GM19351 (cell line): ENCODE measurements around the gene ZC3H4.
A peak's percentile ranks its signal among the peaks of the same experiment; 100 is the strongest.
"Not testable (repeated sequence)": the region's sequence is repeated elsewhere in the genome, so short reads cannot be mapped to it uniquely, and the experiment has no call there.

Source experiments
- ATAC-seq: cut with Tn5 transposase; IDR thresholded peaks from one replicate; pipeline ENCODE4 v1.9.1; 2021; ENCODE audit warnings: mild to moderate bottlenecking, moderate library complexity; ENCODE audit not compliant: unreplicated experiment

ZC3H4 gene

DNA sequence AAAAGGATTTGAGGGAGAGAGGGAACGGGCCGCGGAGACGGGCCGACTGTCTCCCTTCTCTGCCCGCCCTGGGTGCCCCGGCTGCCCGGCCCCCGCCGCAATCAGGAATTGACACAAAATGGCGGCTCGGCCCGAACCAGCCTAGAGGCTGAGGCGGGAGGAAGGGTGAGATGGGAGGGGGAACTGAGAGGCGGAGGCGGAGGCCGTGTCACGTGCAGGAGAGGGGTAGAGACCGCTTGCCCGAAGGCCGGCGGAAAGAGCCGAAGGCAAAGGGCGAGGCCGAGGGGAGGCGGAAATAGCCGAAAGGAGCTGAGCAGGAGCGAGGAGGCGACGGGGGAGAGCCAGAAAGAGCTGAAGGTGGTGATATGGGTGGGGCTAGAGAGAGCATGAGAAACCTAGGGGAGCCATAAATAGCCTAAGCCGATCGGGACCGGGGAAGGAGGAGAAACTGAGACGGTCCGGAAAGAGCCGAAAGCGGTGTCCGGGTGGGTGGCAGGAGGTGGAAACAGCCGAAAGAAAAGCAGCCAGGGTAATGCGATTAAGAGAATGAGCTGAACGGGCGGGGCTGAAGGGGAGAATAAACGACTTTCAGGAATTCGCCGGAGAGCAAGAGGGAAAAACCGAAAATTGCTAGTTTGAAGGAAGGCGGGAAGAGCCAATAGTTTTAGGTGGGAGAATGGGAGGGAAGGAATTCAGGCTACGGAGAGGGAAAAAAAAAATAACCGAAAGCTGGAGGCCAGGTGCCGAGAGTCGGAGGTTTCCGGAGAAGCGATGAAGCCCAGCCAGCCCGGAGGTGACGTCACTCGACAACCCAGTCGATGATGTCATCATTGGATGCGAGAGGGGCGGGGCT is at the start of gene ZC3H4:
TSS of gene ZC3H4 (minus strand) at position 780 of the 853 bp plus-strand sequence. CDS start 1,192 bp downstream, outside the sequence.
- ATAC-seq, result peak; percentile 82

DNA sequence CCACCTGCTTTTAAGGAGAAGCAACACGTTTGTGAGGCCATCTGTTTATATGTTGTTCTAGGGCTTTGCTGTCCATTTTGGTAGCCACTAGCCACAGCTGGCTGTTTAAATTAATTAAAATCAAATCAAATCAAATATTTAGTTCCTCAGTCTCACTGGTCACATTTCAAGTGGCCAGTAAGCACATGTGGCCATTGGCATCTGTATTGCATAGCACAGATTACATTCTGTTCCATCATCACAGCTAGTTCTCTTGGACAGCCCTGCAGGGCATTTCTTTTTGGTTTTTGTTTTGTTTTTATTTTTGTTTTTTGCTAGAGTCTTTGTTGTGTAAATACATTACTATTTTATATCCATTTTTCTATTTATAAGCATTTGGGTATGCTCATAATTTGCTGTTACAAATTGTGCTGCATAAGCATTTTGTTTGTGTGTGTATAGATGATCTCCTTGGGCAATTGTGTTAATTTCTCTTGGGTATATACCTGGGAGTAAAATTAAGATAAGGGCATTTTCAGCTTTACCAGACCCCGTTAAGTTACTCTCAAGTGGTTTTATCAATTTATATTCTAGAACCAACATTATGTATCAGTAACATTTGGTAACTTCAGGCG is 48.4 kb upstream of the ZC3H4 start:
- ATAC-seq, result no peak

DNA sequence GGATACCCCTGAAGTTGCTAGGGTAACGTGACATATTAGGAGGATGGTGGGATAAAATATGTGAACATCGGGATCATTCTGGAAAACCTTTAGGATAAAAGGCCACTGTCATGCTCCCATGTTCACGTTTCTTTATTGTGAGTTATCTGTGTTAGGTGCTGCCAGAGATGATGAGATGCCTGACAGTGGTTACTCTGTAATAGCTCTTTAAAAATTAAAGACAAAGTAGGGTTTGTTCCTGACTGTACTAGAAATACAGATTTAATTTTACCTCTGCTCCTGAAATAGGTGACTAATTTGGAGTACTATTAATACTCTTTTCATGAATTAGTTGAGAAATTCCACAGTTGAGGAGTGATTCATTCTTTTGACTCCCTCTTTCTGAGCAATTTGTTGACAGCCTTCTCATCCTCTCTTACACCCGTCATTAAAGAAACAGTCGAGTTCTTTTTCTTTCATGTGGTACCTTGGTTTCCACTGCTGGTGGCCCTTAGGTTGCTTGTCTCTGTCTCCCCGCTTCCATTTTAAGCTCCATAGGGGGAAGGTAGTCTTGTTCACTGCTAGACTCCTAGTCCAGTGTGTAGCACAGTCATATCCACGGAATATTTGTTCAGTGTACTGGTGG is 45.4 kb upstream of the ZC3H4 start:
- ATAC-seq, result no peak

DNA sequence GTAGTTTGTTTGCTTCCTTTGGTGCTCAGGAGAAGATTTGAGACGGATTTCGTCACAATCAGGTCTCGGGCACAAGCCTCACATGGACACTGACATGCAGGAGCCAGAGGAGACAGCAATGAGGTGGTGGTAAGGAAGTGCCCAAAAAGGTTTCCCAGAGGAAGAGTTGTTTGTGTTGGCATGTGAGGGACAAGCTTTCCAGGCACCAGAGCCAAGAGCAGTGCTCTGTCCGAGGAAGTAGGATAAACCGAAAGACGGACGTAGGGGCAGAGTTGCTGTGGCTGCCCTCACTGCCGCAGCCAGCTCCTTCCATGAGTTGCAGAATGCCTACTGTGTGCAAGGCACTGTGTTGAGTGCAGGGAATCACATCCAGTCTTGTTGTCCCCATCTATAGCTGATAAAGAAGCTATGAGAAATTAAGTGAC is 44.8 kb upstream of the ZC3H4 start:
- no peak for ATAC-seq

DNA sequence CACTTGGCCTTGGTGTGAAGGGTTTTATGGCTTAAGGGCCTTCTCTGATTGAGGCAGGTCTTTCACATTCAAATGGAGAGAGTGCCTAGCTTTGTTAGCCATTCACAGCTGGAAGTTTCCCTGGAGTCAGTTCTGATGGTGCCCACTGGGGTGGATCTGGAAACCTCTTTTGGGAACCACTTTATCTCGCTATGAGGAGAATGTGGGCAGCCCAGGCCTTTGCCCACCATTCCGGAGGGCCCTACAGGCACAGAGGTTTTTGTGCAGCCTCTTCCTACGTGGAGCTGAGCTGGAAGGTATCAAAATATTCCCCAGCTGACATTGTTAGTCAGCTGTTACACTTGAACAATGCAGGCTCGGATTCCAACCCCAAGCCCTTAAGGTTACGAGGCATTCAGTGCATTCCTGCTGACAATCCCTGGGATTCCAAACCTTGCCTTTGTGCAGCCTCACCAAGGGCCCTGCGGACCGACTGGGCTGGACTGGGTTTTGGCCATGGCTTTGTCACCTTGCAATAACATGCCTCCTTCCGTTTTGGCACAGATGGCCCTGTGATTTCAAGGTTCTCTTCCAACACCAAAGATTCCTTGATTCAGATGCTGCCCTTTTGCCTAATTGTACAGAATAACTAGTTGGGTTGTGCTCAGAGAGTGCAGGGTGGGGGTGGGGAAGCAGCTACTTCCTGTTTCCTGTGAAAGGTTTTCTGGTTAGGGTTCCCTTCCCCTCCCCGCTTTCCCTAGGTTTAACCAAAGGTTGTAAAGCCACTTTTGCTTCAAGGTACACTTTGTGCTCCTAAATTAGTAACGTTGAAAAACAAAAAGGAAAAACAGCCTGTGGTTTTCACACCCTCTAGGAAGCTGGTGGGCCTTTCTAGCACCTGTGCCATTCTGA is 44.1 kb upstream of the ZC3H4 start:
- ATAC-seq, result no peak

DNA sequence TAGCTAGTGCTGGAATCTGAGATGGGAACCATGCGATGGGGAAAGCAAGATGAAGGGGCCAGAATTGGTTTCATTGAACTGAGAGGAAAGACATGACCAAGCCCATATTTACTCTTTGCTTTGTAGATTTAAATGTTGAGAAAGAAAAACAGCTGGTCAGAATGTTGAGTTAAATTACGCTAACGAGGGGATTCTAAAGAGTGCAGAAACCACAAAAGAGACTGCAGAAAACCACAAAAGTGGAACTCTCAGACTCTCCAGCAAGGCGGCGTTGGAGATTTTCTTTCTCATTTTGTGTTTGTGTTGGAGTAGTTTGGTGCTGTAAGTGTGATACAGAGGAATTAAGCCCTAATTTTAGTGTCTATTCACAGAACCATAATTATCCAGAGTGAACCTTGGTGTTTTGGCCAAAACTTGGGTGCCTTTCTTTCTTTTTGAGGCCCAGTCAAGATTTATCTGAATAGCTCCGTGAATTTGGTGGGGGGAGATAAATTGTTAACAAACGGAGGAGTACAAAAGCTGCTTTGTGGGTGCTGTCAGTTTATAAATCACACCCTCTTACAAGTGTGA is 43.4 kb upstream of the ZC3H4 start:
- no peak for ATAC-seq

DNA sequence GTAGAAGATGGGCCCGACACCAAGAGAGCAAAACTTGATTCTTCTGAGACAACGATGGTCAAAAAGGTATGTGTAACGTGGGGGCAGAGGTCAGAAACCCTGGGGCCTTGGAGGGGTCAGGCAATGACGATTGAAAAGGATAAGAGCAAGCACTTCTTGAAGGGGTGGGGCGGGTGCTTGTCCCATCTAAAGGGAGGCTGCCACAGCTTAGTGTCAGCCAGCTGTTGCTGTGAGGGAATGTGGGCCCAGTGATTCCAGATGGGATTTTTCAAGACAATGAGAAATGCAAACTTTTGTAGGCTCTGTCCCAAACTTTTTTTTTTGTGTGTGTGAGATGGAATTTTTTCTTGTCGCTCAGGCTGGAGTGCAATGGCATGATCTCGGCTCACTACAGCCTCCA is 41.6 kb upstream of the ZC3H4 start:
- ATAC-seq, result no peak

DNA sequence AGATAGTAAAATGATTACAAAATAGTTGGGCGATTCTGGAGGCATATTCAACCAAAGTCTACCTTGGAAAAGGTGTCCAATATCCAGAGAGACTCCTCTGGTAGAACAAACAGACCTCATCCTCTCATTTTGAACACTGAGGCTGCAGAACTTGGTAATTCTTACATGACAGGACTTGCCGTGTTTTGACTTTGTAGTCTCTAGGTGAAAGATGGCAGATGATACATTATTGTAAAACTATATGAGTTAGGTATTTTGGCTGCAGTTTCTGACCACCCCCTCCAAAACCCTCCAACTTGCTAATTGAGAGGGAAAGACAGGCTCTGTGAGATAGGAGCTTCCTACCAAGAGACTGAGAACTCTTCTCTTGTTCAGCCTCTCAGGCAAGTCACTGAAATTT is 39.7 kb upstream of the ZC3H4 start:
- no peak for ATAC-seq

DNA sequence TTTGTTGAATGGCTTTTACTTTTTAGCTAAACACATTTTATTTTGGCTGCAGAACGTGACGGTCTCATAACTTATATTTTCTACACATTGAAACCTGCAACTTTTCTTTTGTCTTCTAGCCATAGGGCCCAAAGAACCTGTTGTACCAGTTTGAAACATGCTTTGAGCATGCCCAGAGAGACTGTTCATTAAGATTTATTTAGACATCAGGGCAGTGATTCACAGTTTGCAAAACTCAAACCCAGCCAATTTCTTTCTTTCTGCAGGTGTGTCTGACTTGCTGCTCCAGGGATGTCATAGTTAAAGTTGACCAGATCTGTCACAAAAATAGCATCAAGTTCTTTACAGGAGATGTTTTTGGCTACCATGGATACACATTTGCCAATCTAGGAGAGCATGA is 39.1 kb upstream of the ZC3H4 start:
- ATAC-seq, result no peak

DNA sequence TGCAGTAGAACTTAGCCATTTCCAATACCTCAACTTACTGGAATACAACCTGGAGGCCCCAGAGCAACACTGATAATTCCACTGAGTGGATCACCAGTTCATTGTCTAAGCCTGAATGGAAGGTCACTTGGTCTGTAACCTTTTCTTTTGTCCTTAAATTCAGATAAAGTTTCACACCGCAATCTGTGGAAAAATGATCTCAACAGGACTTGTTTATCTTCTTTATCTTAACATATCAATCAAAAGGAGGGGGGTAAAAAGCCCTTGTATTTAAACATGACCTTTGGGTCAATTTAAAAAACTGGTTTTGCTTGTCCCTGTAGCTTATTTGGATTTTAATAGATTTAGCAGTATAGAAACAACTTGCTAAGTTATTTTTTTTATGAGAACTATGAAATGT is 38.6 kb upstream of the ZC3H4 start:
- no peak for ATAC-seq

DNA sequence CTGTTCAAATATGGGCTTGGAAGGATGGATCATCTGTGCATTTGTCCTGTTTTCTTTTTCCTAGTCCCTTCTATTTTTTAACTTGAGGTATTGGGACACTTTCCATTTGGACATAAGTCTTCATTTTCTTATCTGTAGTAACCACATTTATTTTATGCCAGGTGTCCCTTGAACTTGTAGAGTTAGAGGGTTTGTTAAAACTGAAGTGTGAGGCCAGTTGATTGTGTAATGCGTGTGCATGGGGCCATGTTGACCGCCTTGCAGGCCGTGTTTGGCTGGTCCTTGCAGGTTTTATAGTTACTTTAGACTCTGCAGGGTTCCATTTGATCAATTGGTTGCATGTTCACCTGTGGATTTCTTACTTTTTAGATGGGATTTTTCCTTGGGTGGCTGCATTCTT is 38.1 kb upstream of the ZC3H4 start:
- no peak for ATAC-seq

DNA sequence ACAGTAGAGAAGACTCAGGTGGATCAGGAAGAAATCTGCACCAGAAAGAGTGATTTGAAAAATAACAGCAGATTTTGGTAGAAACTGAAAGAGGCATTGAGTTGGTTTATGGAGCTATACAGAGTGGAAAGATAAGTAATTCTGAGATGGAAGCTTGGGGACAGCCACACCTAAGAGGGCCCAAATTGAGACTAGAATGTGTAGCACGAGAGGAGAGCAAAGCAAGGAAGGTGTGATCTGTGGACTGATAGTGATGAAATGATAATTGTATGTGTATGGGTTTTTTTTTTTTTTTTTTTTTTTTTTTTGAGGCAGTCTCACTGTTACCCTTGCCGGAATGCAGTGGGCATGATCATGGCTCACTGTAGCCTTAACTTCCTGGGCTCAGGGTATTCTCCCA is 33.3 kb upstream of the ZC3H4 start:
- no peak for ATAC-seq

DNA sequence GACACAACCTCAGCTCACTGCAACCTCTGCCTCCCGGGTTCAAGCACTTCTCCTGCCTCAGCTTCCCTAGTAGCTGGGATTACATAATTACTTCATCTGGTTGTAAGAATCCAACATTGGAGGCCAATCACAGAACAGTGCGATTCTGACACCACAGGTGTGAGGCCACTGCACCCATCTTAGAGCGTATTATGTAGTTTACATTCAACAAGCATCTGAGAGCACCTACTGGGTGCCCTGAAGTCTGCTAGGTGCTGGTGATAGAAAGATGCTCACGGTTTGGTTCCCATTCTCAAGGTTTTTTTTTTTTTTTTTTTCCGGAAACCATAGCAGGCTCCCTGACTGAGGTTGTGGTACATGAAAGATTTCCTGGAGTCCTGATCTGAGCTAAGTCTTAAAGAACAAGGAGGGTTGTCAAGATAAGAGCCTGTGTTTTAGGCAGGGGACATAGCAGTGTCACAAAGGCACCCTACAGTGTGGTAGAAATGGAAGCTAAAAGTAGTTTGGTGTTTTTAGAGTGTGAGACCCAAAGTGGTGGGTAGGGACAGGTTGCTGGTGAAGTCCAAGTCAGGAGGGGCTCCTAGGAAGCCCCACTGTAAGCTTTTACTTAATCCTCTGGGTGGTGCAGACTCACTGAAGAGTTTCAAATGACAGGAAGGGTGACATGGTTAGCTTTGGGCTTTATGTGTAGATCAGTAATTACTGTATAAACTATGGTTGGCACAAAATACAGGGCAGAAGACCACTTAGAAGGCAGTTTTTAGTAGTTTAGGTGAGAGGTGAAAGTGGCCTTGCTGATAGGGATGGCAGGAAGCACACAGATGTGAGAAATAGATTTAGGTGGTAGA is 32.3 kb upstream of the ZC3H4 start:
- ATAC-seq, result no peak

DNA sequence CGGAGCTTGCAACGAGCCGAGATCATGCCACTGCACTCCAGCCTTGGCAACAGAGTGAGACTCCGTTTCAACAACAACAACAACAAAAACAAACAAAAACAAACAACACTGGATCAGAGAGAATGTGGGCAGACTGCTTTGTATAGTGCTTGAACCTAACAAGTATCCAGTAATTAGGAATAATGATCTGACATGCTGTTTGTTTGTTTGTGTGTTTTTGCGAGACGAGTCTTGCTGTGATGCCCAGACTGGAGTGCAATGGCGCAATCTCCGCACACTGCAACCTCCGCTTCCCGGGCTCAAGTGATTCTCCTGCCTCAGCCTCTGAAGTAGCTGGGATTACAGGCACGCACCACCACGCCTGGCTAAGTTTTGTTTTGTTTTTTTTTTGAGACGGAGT is 31.1 kb upstream of the ZC3H4 start:
- ATAC-seq, result no peak

DNA sequence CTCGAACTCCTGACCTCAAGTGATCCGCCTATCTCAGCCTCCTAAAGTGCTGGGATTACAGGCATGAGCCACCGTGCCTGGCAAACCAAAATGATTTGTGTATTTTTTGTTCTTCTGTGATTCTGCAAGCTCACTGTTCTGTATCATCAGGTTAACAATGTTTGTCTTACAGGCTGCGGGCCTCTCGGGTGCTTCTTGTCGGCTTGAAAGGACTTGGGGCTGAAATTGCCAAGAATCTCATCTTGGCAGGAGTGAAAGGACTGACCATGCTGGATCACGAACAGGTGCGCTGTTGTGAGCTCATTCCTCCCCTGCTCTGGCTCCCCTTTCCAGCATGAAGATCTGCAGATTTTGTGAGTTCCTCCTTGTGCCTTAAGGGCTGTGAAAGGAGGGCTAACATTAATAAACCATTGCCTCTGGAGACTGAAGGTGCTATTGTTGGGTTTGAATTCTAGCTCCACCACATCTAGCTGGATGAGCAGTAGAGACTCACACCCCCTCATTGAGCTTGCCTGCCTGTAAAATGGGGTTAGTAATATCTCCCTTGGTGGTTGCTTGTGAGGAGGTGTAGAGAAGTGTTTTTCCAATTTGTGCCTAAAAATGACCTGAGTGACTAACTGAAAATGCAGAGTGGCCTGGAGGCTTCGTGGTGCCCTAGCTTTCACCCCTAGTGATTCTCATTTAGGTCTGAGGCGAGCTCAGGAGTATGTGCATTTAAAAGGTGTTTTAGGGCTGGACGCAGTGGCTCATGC is 29.9 kb upstream of the ZC3H4 start:
- ATAC-seq, result no peak

DNA sequence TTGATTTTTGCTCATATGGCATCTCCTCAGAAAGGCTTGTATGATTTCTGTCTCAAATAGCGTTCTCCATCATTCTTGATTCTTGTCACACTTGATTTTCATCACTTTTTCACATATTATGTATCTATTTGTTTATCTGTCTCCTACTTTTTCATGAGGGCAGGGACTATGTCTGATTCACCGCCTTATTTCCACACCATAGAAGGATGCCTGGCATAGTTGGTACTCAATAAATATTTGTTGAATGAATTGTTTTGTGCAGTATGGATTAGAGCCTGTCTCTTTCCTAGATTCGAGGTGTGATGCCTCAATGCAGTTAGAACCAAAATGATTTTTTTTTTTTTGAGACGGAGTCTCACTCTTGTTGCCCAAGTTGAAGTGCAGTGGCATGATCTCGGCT is 29.2 kb upstream of the ZC3H4 start:
- no peak for ATAC-seq

DNA sequence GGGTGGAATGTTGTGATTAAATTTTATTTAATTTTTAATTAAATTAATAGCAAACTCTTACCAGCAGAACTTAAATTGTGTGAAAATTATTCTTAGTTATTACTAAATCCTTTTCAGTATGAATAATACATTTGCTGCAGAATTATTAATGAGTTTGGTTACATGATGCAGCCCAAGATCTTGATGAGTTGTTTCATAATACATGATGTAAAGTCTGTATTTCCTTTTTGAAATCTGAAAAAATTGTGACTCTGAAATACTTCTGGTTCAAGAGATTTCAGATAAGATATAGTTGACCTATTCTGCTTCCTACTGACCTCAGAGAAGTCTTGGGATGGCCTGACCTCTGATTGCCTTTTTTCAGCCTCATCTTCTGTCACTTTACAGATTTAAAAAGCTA is 28.1 kb upstream of the ZC3H4 start:
- ATAC-seq, result no peak

DNA sequence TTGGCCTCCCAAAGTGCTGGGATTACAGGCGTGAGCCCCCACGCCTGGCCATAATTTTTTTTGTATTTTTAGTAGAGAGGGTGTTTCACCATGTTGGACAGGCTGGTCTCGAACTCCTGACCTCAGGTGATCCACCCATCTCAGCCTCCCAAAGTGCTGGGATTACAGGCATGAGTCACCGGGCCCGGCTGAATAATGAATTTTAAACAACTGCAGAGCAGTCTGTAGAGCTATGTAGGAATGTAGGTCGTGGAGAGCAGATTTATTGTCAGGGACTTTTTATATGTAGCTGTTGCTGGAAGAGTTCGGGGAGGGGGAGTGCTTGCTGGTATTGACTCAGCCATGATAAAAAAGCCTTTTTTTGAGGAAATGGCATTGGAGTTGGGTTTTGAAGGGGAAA is 27.7 kb upstream of the ZC3H4 start:
- not testable (repeated sequence) for ATAC-seq

DNA sequence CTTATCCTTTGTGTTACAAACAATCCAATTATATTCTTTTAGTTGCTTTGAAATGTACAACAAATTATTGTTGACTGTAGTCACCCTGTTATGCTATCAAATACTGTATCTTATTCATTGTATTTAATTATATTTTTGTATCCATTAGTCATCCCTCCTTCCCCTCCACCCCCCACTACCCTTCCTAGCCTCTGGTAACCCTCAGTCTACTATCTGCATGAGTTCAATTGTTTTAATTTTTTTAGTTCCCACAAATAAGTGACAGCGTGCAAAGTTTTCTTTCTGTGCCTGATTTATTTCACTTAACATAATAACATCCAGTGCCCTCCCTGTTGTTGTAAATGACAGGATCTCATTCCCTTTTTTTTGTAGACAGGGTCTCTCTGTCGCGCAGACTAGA is 21.6 kb upstream of the ZC3H4 start:
- no peak for ATAC-seq
